NCI-H187 (cell line): ENCODE data around the gene ADAMTS15.

Experiments used
- DNase-seq, 2 experiments: peaks; one replicate each; lab custom pipeline; 2025; lab: John Stamatoyannopoulos, UW

ADAMTS15 gene

GRCh38 chr11:130514851-130515250 is 66.4 kb downstream of the ADAMTS15 start:
- no peak for DNase-seq

- DNase-seq, result no peak
These were observed 67.5 kb downstream of the ADAMTS15 start for GRCh38 chr11:130515829-130516553.

- DNase-seq, result no peak
These were observed 68.4 kb downstream of the ADAMTS15 start for GRCh38 chr11:130516554-130517505.

- DNase-seq, result no peak
These were observed 69.8 kb downstream of the ADAMTS15 start for GRCh38 chr11:130518164-130518680.

GRCh38 chr11:130519128-130519932 is 70.9 kb downstream of the ADAMTS15 start:
- DNase-seq, result no peak

- no peak for DNase-seq
These were observed 71.8 kb downstream of the ADAMTS15 start for GRCh38 chr11:130520271-130520671.

GRCh38 chr11:130522284-130522961 is 74.0 kb downstream of the ADAMTS15 start:
- no peak for DNase-seq

- DNase-seq, result no peak
These were observed 74.7 kb downstream of the ADAMTS15 start for GRCh38 chr11:130523166-130523565.

GRCh38 chr11:130523609-130524008 is 75.2 kb downstream of the ADAMTS15 start:
- DNase-seq, result no peak

- DNase-seq, result no peak
These were observed 75.8 kb downstream of the ADAMTS15 start for GRCh38 chr11:130524132-130524790.

- no peak for DNase-seq
These were observed 76.9 kb downstream of the ADAMTS15 start for GRCh38 chr11:130525307-130525706.
